Hematopoietic multipotent progenitor cell (in vitro differentiated cells): ENCODE data around the gene SIN3B. TPM values are rescaled to one million over a fixed set of nuclear protein-coding genes. Genes with fewer than 3 reads are reported as not detected.

Experiments
- DNase-seq, 3 donors: peaks; one replicate each; pipeline ENCODE4 v3.0.0-alpha.2; 2011 to 2015; ENCODE audit warnings: low read depth in 2 of 3, low spot score in 2 of 3
- total RNA-seq: library from RNA; depleted of rRNA; stranded (reverse); fragments of >200 nt; gene quantifications from one replicate; pipeline ENCODE4 v1.2.3, GENCODE V29; 2012

Gene SIN3B
- total RNA-seq, 1 donor: 32.0 TPM

GRCh38 chr19:16887353-16888265 lies 58.4 kb downstream of the SIN3B start:
- DNase-seq: peak in 1 of 3 donors; percentile 28

GRCh38 chr19:16888629-16889365 lies 59.6 kb downstream of the SIN3B start, which contains the start of gene F2RL3:
TSS of gene F2RL3 (plus strand) at chr19:16888999. CDS start at chr19:16889190, 191 bp downstream.
- DNase-seq: peak in 2 of 3 donors; percentile 92 to 96

- peak in 1 of 3 donors; percentile 24 for DNase-seq
Observed at GRCh38 chr19:16889366-16889882, 60.2 kb downstream of the SIN3B start.

- no peak for DNase-seq
Observed at GRCh38 chr19:16889883-16890460, 60.8 kb downstream of the SIN3B start.

- no peak for DNase-seq
Observed at GRCh38 chr19:16890461-16891184, 61.4 kb downstream of the SIN3B start.

- DNase-seq: no peak
Observed at GRCh38 chr19:16891696-16892382, 62.6 kb downstream of the SIN3B start.

GRCh38 chr19:16892436-16892835 lies 63.2 kb downstream of the SIN3B start:
- DNase-seq: peak in 1 of 3 donors; percentile 58

- DNase-seq: no peak
Observed at GRCh38 chr19:16892868-16893685, 63.9 kb downstream of the SIN3B start.

- peak in 2 of 3 donors; percentile 68 to 89 for DNase-seq
Observed at GRCh38 chr19:16893686-16893989, 64.4 kb downstream of the SIN3B start.

GRCh38 chr19:16894080-16894479 lies 64.9 kb downstream of the SIN3B start:
- peak in 1 of 3 donors; percentile 20 for DNase-seq

GRCh38 chr19:16895467-16896145 lies 66.4 kb downstream of the SIN3B start:
- peak in 2 of 3 donors; percentile 23 to 26 for DNase-seq

- DNase-seq: no peak
Observed at GRCh38 chr19:16896146-16897028, 67.2 kb downstream of the SIN3B start.

- peak; percentile 37 to 76 (median 41) for DNase-seq
Observed at GRCh38 chr19:16897029-16897855, 68.0 kb downstream of the SIN3B start.

- peak in 1 of 3 donors; percentile 36 for DNase-seq
Observed at GRCh38 chr19:16897856-16898161, 68.6 kb downstream of the SIN3B start.

- DNase-seq: no peak
Observed at GRCh38 chr19:16898361-16899015, 69.3 kb downstream of the SIN3B start.

- DNase-seq: peak in 2 of 3 donors; percentile 61 to 66
Observed at GRCh38 chr19:16899566-16900075, 70.4 kb downstream of the SIN3B start.
